T follicular helper cell (primary cell): ENCODE results near the gene PCDH7.

Source experiments
- DNase-seq: peaks from one replicate; pipeline ENCODE4 v3.0.0-alpha.2; 2020; ENCODE audit warnings: low read depth
- total RNA-seq, 2 experiments: gene quantifications; one replicate each; lab custom pipeline; 2026; lab: John Stamatoyannopoulos, UW

PCDH7 gene, protein sequence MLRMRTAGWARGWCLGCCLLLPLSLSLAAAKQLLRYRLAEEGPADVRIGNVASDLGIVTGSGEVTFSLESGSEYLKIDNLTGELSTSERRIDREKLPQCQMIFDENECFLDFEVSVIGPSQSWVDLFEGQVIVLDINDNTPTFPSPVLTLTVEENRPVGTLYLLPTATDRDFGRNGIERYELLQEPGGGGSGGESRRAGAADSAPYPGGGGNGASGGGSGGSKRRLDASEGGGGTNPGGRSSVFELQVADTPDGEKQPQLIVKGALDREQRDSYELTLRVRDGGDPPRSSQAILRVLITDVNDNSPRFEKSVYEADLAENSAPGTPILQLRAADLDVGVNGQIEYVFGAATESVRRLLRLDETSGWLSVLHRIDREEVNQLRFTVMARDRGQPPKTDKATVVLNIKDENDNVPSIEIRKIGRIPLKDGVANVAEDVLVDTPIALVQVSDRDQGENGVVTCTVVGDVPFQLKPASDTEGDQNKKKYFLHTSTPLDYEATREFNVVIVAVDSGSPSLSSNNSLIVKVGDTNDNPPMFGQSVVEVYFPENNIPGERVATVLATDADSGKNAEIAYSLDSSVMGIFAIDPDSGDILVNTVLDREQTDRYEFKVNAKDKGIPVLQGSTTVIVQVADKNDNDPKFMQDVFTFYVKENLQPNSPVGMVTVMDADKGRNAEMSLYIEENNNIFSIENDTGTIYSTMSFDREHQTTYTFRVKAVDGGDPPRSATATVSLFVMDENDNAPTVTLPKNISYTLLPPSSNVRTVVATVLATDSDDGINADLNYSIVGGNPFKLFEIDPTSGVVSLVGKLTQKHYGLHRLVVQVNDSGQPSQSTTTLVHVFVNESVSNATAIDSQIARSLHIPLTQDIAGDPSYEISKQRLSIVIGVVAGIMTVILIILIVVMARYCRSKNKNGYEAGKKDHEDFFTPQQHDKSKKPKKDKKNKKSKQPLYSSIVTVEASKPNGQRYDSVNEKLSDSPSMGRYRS (N-terminal part only)
- 0.09 to 0.12 reads per million in 2 experiments for total RNA-seq

GRCh38 chr4:30720021-30720660 is at the start of gene PCDH7:
Gene PCDH7 (plus strand): TSS chr4:30720369. CDS start chr4:30721423, 1,054 bp downstream.
- no peak for DNase-seq

- no peak for DNase-seq
These were observed 48.2 kb upstream of the PCDH7 start for GRCh38 chr4:30671926-30672448.

GRCh38 chr4:30696191-30696590 is 24.0 kb upstream of the PCDH7 start:
- no peak for DNase-seq

DNA sequence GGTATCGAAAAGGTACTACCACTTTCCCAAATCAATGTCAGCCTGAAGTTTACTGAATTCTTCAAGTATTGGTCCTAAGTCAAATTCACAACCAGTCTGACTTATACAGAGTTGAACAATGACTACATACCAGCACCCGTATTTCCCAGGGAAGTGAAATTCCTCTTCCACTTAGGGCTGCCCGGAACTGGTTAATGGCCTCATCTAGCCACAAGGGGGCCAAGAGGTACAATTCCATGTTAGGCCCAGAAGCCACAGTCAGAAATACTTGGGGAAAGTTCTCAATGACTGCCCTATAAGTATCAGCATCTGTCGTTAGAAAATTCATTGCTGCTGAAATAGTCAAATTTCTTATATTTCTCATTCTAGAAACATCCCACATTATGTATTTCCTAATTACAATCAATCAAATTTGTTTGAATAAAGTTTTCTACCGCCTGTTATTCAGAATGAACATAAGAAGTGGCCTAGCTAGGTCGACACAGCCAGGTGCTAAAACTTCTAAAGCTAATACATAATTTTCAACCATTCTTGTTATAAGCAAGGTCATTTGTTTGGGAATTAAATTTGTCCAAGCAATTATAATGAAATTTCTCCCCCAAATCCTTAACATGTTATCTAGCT is 5.6 kb upstream of the PCDH7 start:
- no peak for DNase-seq

GRCh38 chr4:30716158-30716557 is 4.0 kb upstream of the PCDH7 start:
- no peak for DNase-seq

DNA sequence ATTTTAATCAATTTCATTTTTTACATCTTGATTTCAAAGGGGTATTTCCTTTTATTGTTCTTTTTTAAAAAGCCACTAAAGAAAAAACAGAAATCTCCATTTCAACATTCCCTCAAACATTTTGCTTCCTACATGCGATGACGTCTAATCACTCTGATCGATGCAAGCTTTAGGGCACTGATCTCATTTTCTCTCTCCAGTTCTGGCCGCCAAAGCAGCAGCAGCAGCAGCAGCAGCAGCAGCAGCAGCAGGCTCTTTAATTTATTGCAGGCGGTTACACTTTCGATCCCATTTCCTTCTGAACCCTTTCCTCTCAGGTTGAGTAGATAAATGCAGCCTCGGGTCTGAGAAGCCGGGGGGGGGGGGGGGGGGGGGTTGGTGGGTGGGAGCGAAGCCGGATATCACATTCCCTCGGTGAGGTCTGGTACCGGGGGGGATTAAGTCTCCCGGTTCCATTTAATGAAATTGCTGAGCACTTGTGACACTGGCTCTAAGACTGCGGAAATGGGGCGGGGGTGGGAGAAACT is 3.4 kb upstream of the PCDH7 start:
- DNase-seq: no peak

DNA sequence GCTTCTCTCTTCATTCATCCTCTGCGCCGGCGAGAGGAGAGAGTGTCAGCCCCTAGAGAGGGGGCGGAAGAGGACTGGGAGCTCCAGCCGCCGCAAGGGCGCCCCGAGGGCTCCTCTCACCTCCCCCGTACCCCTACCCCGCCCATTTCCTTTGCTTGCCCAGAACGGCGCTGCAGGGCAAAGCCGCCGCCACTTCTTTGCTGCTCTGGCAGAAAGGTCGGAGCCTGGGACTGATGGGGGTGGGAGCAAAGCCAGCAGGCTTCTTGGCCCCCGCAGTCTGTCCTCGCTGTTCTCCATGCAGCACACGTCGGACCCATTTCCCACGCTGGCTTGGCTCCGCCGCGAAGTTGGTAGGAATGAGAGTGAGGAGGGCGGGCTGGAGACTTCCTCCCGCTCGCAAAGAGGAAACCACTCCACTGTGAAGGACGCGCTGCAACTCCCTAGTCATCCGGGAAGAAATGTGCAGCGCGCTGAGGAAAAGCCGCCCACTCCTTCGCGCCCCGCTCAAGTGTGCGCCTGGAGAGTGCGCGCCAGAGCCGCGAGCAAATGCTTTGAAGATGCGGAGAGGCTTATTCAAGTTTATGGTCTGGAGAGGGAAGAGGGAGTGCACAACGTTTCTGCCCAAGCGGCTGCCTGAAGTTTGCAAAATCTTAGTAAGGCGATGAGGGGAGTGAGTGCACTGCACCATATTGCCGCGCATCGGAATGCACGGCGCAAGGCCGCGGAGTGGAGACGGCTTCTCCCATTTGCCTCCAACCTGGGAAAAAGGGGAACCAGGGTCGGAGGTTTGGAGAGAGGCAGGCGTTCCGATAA is 2.8 kb upstream of the PCDH7 start:
- no peak for DNase-seq

DNA sequence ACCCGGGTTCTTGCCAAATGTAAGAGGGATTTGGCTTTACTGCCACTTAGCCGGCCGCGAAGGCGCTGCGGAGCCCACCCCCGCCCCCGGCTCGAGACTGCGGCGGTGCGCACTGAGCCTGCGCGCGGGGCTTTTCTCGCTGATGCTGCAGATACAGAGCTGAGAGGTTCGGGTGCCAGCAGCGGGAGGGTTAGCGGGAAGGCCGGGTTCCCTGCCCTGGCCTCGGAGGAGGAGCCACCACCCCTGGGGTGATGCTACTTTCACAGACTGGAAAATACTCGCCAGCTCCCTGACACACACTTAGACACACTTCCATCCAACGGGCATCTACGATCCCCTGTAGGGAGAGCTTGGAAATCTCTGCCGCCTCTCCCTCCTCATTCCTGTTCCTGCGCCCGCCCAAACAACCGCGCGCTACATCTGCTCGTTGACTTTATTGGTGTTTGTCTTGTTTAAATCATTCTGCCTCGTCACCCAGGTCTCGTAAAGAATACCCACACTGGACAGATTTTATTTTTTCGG is 2.1 kb upstream of the PCDH7 start:
- DNase-seq: no peak

- DNase-seq: no peak
These were observed 1.3 kb upstream of the PCDH7 start for GRCh38 chr4:30718641-30719453.

- DNase-seq: no peak
These were observed 632 bp upstream of the PCDH7 start for GRCh38 chr4:30719454-30720020.

DNA sequence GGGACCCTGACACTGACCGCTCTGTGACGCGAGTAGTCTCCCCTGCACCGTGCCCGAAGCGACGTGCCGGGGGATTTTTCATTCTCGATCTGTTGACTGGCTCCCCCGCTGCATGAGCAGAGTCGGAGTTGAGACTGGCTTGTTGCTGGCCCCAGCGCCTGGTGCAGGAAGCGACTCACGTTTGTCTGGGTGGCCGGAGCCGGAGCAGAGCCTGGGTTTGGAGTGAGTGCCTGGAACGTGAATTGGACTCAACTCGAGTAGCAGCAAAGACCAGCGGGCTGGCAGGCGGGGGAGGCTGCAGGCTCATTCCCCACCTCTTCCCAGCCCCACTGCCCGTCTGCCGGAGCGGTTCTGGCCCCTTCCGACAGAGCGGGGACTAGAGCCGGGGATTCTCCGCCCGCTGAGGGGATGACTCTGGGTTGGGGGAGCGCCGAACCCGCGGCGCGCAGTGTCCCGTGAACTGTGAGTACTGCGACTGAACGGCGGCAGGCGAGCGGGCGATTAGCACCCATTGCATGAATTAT is 554 bp downstream of the PCDH7 start:
- no peak for DNase-seq

DNA sequence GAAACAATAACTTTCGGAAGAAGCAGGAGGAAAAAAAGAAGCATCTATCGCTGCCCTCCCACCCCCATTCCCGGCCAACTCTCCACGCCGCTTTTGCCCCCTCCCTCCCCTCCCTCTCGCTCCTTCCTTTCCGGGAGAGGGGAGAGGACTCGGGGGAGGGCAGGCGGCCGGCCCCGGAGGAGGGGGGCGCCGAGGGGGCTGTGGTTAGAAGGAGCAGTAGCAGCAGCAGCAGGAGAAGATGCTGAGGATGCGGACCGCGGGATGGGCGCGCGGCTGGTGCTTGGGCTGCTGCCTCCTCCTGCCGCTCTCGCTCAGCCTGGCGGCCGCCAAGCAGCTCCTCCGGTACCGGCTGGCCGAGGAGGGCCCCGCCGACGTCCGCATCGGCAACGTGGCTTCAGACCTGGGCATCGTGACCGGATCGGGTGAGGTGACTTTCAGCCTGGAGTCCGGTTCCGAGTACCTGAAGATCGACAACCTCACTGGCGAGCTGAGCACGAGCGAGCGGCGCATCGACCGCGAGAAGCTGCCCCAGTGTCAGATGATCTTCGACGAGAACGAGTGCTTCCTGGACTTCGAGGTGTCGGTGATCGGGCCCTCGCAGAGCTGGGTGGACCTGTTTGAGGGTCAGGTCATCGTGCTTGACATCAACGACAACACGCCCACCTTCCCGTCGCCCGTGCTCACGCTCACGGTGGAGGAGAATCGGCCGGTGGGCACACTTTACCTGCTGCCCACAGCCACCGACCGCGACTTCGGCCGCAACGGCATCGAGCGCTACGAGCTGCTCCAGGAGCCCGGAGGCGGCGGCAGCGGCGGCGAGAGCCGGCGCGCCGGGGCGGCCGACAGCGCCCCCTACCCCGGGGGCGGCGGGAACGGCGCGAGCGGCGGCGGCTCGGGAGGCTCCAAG is 1.3 kb downstream of the PCDH7 start:
- no peak for DNase-seq

- DNase-seq: no peak
These were observed 1.9 kb downstream of the PCDH7 start for GRCh38 chr4:30722092-30722358.

- no peak for DNase-seq
These were observed 2.4 kb downstream of the PCDH7 start for GRCh38 chr4:30722359-30723200.

- DNase-seq: no peak
These were observed 3.2 kb downstream of the PCDH7 start for GRCh38 chr4:30723201-30723955.

- DNase-seq: no peak
These were observed 4.1 kb downstream of the PCDH7 start for GRCh38 chr4:30724247-30724646.
